ENCODE data around the gene CNP. TPM values are rescaled to one million over a fixed set of nuclear protein-coding genes. Genes with fewer than 3 reads are reported as not detected.

CNP gene
- total RNA-seq, 1 donor from 2014 or later: 54.0 TPM

- H3K4me3 ChIP-seq: no peak overlapping the region
- no peak overlapping the region for H3K27ac ChIP-seq
- peaks cover 16% of the 10 kb centered on the region for H3K4me1 ChIP-seq
- H3K27me3 ChIP-seq: no peaks in the 10 kb centered on the region
- H3K9me3 ChIP-seq: no peaks in the 10 kb centered on the region
- intact Hi-C loops (cut with DNase I): no loop called here
- no peak for DNase-seq (ENCODE audit: extremely low spot score in 2 of 2)
- no peaks in the 10 kb centered on the region for H3K36me3 ChIP-seq
- TF ChIP-seq, protein P1, sequence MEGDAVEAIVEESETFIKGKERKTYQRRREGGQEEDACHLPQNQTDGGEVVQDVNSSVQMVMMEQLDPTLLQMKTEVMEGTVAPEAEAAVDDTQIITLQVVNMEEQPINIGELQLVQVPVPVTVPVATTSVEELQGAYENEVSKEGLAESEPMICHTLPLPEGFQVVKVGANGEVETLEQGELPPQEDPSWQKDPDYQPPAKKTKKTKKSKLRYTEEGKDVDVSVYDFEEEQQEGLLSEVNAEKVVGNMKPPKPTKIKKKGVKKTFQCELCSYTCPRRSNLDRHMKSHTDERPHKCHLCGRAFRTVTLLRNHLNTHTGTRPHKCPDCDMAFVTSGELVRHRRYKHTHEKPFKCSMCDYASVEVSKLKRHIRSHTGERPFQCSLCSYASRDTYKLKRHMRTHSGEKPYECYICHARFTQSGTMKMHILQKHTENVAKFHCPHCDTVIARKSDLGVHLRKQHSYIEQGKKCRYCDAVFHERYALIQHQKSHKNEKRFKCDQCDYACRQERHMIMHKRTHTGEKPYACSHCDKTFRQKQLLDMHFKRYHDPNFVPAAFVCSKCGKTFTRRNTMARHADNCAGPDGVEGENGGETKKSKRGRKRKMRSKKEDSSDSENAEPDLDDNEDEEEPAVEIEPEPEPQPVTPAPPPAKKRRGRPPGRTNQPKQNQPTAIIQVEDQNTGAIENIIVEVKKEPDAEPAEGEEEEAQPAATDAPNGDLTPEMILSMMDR (IDR thresholded peaks at IDR 0.05): no peak
- TF ChIP-seq POLR2AphosphoS5 (IDR thresholded peaks at IDR 0.05; ENCODE audit: insufficient read depth in 1 of 2, low read depth in 1 of 2) (no peak), POLR2A (IDR thresholded peaks at IDR 0.05) (no peak)
These were observed 4.5 kb upstream of the CNP start for GRCh38 chr17:41962111-41962510.

GRCh38 chr17:41962768-41963434, 3.7 kb upstream of the CNP start:
- intact Hi-C loops (cut with DNase I): no loop called here

DNA sequence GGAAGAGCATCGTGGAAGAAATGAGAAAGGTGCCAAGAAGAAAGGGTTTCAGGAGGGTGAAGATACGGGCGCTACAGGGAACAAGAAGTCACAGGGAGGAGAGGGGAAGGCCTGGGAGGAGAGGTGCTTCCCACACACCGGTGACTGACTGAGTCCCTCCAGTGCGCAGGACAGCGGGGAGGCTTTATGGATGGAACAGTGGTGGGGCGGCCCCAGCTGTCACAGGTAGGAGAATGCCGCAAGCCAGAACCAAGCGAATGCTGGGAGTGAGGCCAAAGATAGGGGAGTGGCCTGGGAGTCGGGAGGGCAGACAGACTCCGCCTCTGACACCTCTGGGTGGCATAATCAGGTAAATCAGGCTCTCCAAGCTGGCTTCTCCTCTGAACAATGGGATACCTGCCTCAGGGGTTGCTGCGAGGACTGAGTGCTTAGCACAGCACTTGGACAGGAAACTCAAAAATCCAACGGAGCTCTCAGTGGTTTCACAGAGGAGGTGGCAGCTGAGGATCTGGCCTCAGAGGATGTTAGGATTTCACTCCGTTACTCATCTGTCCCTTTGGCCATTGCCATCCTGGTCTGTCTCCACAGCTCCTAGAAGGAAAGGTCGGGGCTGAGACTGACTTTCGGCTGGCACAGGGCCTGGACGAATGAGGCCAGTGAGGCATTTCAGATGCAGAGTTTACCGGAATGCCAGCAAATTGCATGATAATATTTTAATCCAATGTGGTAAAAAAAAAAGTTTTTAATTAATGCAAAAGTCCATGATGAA, 717 bp upstream of the CNP start:
- Histone ChIP-seq H3K27me3 (no peaks in the 10 kb centered on the region), H3K4me3 (peak overlapping the region; percentile 75 to 87), H3K36me3 (peaks cover 0 to 22% of the 10 kb centered on the region in 2 donors), H3K4me1 (peaks cover 52% of the 10 kb centered on the region), H3K9me3 (no peaks in the 10 kb centered on the region), H3K27ac (peak overlapping the region; percentile 92)
- no peak for DNase-seq (ENCODE audit: extremely low spot score in 2 of 2)
- intact Hi-C loops (cut with DNase I): loop anchor here (5.0 kb wide), 2 partner anchors 51 to 146 kb away; partner anchors contain the start of genes DHX58 and DNAJC7
- TF ChIP-seq, protein P1 (IDR thresholded peaks at IDR 0.05): peak in 1 of 3 experiments; percentile 6
- TF ChIP-seq POLR2A (IDR thresholded peaks at IDR 0.05) (no peak), POLR2AphosphoS5 (IDR thresholded peaks at IDR 0.05; ENCODE audit: insufficient read depth in 1 of 2, low read depth in 1 of 2) (peak in 1 of 2 donors; percentile 24)

More at GRCh38 chr17:41962768-41963434, 3.7 kb upstream of the CNP start:
- H3K9me3 ChIP-seq: no peaks in the 10 kb centered on the region
- H3K4me1 ChIP-seq: peaks cover 24% of the 10 kb centered on the region
- H3K27ac ChIP-seq: no peak overlapping the region
- DNase-seq (ENCODE audit: extremely low spot score in 2 of 2): no peak
- H3K27me3 ChIP-seq: no peaks in the 10 kb centered on the region
- no peaks in the 10 kb centered on the region for H3K36me3 ChIP-seq
- no peak overlapping the region for H3K4me3 ChIP-seq
- TF ChIP-seq POLR2A (IDR thresholded peaks at IDR 0.05): no peak
- TF ChIP-seq, protein P1 (IDR thresholded peaks at IDR 0.05): peak; percentile 53 to 93 (median 75)

DNA sequence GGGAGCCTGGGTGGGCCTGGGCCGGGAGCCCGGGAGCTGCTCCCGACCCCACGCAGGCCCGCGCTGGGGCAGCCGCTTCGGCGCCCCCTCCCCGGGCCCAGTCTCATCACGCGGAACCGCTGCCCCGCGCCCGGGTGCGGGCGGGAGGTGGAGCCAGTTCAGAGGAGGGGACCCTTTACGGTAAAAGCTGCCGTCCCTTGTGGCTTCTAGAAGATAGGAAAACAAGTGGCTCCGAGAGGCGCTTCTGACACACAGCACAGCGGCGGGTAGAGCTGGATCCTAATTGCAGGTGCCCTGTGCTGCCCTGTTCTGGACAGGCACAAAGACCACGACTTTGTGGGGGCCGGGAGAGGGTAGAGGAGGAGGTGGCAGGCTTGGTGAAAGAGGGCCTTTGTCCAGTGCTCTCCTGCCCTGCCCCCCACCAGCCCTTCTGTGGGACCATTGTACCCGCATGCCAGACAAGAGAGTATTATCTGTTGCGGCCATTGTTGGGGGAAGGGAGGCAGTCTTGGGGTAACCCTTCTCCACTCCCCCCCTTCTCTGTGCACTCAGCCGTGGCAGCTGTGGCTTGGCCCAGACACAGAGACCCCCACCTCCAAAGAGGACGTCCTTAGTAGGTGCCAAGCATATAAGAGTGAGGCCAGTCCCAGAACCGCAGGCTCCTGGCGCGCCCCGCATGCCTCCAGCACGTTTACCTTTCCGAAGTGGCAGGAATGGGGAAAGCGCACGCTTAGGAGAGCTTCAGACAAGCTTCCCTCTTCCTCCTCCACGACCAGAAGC, 736 bp downstream of the CNP start:
- Histone ChIP-seq H3K4me3 (peak overlapping the region; percentile 75 to 87), H3K36me3 (peaks cover 0 to 34% of the 10 kb centered on the region in 2 donors), H3K27me3 (no peaks in the 10 kb centered on the region), H3K9me3 (no peaks in the 10 kb centered on the region), H3K4me1 (peaks cover 65% of the 10 kb centered on the region), H3K27ac (peak overlapping the region; percentile 92)
- TF ChIP-seq, protein P1 (IDR thresholded peaks at IDR 0.05): no peak
- TF ChIP-seq POLR2AphosphoS5 (IDR thresholded peaks at IDR 0.05; ENCODE audit: insufficient read depth in 1 of 2, low read depth in 1 of 2) (no peak), POLR2A (IDR thresholded peaks at IDR 0.05) (no peak)
- intact Hi-C loops (cut with DNase I): loop anchor here (5.0 kb wide), 2 partner anchors 50 to 145 kb away; partner anchors contain the start of genes DHX58 and DNAJC7
- DNase-seq (ENCODE audit: extremely low spot score in 2 of 2): no peak

Measured in vagina (tissue), 2 donors.